Stimulated activated CD8-positive, alpha-beta memory T cell treated with anti-CD3 and anti-CD28 coated beads, Interleukin-15, amount 100 ng/mL, for 48 hours (primary cell): Measurements from ENCODE around the gene CDC37.
A peak's percentile ranks its signal among the peaks of the same experiment; 100 is the strongest.
"Not testable (repeated sequence)": the region's sequence is repeated elsewhere in the genome, so short reads cannot be mapped to it uniquely, and the experiment has no call there.

ENCODE experiments used
- DNase-seq, 2 donors: peaks; one replicate each; pipeline ENCODE4 v3.0.0-alpha.2; 2020; ENCODE audit warnings: low read depth in 2 of 2

Gene CDC37

GRCh38 chr19:10419646-10420443 lies 16.5 kb upstream of the CDC37 start:
- DNase-seq, result peak in 1 of 2 donors; percentile 68

- DNase-seq, result peak in 1 of 2 donors; percentile 62
Observed at GRCh38 chr19:10419200-10419645, 15.9 kb upstream of the CDC37 start.

GRCh38 chr19:10418485-10419199 lies 15.3 kb upstream of the CDC37 start:
- no peak for DNase-seq

- no peak for DNase-seq
Observed at GRCh38 chr19:10418235-10418484, 14.8 kb upstream of the CDC37 start.

- DNase-seq, result no peak
Observed at GRCh38 chr19:10417541-10418234, 14.3 kb upstream of the CDC37 start.

- DNase-seq, result peak; percentile 90
Observed at GRCh38 chr19:10416380-10417257, 13.3 kb upstream of the CDC37 start.

GRCh38 chr19:10416083-10416379 lies 12.7 kb upstream of the CDC37 start:
- no peak for DNase-seq

GRCh38 chr19:10412257-10412977 lies 9.1 kb upstream of the CDC37 start:
- DNase-seq, result no peak

GRCh38 chr19:10411224-10411623 lies 7.9 kb upstream of the CDC37 start:
- DNase-seq, result not testable (repeated sequence)

- peak; percentile 63 to 68 for DNase-seq
Observed at GRCh38 chr19:10408511-10409283, 5.4 kb upstream of the CDC37 start.

- no peak for DNase-seq
Observed at GRCh38 chr19:10407096-10407495, 3.8 kb upstream of the CDC37 start.

GRCh38 chr19:10406191-10406590 lies 2.8 kb upstream of the CDC37 start:
- no peak for DNase-seq

GRCh38 chr19:10404888-10405820 lies 1.8 kb upstream of the CDC37 start:
- peak in 1 of 2 donors; percentile 56 for DNase-seq

- DNase-seq, result no peak
Observed at GRCh38 chr19:10402441-10403038, 802 bp downstream of the CDC37 start.

- DNase-seq, result no peak
Observed at GRCh38 chr19:10399878-10400277, 3.5 kb downstream of the CDC37 start.

- DNase-seq, result not testable (repeated sequence)
Observed at GRCh38 chr19:10399340-10399739, 4.0 kb downstream of the CDC37 start.

- no peak for DNase-seq
Observed at GRCh38 chr19:10398819-10399218, 4.5 kb downstream of the CDC37 start.

- no peak for DNase-seq
Observed at GRCh38 chr19:10395917-10396316, 7.4 kb downstream of the CDC37 start.

GRCh38 chr19:10395436-10395835 lies 7.9 kb downstream of the CDC37 start:
- DNase-seq, result no peak
